Measurements from ENCODE around the gene NAALADL2.

- no peak for TF ChIP-seq EZH2 (IDR thresholded peaks at IDR 0.05; ENCODE audit: low read depth)
- TF ChIP-seq CTCF (conservative IDR thresholded peaks at IDR 0.05) = no peak
Observed at GRCh38 chr3:174957081-174957480, 97.9 kb downstream of the NAALADL2 start.
